GM13977 (cell line): ENCODE results near the gene CFAP92.

Experiments used
- DNase-seq: peaks from one replicate; pipeline ENCODE4 v3.0.0; 2012; ENCODE audit warnings: low spot score
- in situ Hi-C: fragments of 300-500 bp; cut with MboI; formaldehyde crosslinking; loops from one replicate; pipeline ENCODE4 v1.12.0; 2022; ENCODE audit warnings: low sequenced_read_pairs, low pct_unique_long_range_greater_than_20kb, mixed read lengths, inconsistent platforms; ENCODE audit not compliant: unreplicated experiment
- TF ChIP-seq, protein P1 (sequence below): IDR thresholded peaks from 2 replicates; pipeline ENCODE4 v1.5.1; 2012; ENCODE audit warnings: mild to moderate bottlenecking, control low read depth; ENCODE audit not compliant: insufficient read depth; ENCODE audit errors: extremely low read depth, missing control alignments

Gene CFAP92

DNA sequence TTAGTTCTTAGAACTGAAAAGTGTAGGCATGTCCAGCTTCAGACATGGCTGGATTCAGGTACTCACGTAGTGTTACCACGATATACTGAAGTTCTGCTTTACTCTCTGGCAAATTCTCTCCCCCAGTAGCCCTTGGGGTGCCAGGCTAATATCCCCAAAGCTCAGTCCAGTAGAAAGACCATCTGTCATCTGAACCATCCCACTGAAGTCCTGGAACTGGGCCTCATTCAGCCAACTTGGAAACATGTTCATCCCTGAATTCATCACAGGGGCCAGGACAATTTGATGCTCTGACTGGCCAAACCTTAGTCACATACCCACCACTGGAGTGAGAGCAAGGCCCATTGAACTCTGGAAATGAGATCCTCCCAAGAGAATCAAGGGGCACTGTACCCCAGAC lies 15.4 kb upstream of the CFAP92 start:
- DNase-seq = no peak
- in situ Hi-C loops = no loop called here
- TF ChIP-seq, protein P1, sequence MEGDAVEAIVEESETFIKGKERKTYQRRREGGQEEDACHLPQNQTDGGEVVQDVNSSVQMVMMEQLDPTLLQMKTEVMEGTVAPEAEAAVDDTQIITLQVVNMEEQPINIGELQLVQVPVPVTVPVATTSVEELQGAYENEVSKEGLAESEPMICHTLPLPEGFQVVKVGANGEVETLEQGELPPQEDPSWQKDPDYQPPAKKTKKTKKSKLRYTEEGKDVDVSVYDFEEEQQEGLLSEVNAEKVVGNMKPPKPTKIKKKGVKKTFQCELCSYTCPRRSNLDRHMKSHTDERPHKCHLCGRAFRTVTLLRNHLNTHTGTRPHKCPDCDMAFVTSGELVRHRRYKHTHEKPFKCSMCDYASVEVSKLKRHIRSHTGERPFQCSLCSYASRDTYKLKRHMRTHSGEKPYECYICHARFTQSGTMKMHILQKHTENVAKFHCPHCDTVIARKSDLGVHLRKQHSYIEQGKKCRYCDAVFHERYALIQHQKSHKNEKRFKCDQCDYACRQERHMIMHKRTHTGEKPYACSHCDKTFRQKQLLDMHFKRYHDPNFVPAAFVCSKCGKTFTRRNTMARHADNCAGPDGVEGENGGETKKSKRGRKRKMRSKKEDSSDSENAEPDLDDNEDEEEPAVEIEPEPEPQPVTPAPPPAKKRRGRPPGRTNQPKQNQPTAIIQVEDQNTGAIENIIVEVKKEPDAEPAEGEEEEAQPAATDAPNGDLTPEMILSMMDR = no peak

DNA sequence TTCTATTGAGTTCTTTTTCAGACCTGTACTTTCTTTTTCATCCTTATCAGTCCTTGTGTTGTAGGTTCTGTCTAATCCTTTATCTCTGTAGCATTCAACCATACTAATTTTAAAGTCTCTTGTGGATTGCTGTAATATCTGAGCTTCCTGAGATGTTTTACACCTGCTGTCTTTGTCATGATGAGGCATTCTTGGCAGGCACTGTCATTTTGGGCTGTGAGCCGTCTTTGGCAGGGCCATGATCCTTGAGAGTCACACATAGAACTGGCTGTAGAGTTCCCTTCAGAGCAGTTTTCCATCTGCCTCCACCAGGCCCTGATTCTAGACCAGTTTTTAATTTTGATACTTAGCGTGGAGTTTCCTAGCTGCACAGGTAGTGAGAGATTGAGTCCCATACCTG lies 13.9 kb upstream of the CFAP92 start:
- no peak for DNase-seq
- in situ Hi-C loops = no loop called here
- TF ChIP-seq, protein P1 = no peak

- TF ChIP-seq, protein P1 = no peak
- DNase-seq = no peak
- in situ Hi-C loops = no loop called here
These were observed 13.0 kb upstream of the CFAP92 start for GRCh38 chr3:129006864-129007263.

- no peak for DNase-seq
- TF ChIP-seq, protein P1 = no peak
- in situ Hi-C loops = no loop called here
These were observed 11.8 kb upstream of the CFAP92 start for GRCh38 chr3:129005526-129006303.

GRCh38 chr3:129004639-129005295 lies 10.9 kb upstream of the CFAP92 start:
- TF ChIP-seq, protein P1 = no peak
- no peak for DNase-seq
- in situ Hi-C loops = no loop called here

DNA sequence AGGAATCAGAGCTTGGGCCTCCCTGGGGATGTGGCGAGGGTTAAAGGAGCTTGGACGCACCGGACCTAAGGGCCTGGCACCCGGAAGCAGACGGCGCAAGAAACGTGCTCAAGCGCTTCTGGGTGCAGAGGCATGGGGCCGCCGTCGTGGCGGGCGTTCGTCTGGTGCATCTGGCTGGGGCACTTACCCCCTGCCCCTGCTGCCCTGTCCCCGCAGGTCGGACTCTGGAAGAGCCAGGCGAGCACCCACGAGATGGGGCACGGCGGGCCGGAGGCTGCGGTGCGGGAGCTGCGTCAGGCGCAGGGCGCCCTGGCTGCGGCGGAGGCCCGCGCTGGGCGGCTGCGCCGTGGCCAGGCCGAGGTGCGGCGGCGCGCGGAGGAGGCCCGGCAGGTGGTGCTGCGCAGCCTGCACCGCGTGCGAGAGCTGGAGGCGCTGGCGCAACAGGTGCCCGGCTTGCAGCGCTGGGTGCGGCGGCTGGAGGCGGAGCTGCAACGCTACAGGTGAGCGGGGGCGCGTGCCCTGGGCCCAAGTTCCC lies 9.8 kb upstream of the CFAP92 start:
- no peak for DNase-seq
- TF ChIP-seq, protein P1 = peak; percentile 23
- in situ Hi-C loops = no loop called here
